ENCODE data around the gene PRKAR1B.

PRKAR1B gene

GRCh38 chr7:727104-727805 lies at the start of gene PRKAR1B:
TSS of gene PRKAR1B (minus strand) at chr7:727281. CDS start at chr7:711505, 15,776 bp downstream.
- DNase-seq = no peak

DNA sequence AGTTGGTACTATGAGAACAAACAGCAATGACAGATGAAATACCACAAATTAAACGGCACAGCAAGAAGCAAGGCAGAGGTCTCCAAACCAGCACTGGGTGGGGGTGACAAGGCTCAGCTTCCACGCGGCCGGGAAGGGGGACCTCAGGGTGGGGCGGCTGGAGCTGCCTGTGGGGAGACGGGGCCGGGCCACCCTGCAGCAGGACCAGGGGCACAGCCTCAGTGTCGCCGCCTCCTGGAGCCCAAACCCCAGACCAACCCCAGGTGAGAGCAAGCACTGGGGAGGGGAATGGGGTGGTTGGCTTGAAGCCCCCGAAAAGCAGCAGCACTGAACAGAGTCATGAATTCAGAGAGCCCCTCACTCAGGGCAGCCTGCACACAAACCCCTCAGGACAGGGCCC lies 49.3 kb upstream of the PRKAR1B start:
- DNase-seq = no peak

GRCh38 chr7:774161-775109 lies 47.4 kb upstream of the PRKAR1B start:
- DNase-seq = no peak

GRCh38 chr7:773622-773915 lies 46.5 kb upstream of the PRKAR1B start:
- no peak for DNase-seq

DNA sequence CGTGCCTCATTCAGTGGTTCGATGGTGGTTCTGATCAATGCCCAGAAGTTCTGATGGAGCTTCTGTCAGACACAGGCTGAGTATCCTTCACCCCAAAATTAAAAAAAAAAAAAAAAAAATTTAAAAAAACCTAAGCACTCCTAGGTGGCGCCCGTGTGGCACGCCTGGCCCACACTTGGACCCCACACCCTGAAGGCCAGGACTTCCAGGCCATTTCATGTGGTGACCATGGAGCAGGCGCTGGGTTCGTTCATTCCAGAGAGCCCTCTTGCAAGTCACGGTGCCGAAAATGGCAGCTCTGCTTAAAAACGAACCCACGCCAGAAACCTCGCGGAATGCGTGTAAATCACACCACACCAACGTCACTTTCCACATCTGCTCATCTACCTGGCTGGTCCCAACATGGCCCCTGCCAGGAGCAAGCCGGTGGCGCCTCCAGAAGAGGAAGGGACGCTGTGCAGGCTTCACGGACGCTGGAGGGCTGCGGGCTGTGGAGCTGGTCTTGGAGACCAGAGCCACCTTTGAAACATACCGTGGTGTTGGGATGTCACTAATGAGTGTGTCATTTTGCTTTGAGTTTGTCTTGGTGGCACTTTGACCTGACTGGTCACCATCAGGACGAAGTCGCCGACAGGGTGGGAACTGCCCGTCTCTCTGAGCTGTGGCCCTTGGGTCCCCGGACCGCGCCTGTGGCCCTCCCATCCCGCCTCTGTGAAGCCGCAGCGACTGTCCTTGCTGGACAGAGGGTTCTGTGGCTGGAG lies 46.0 kb upstream of the PRKAR1B start:
- no peak for DNase-seq

DNA sequence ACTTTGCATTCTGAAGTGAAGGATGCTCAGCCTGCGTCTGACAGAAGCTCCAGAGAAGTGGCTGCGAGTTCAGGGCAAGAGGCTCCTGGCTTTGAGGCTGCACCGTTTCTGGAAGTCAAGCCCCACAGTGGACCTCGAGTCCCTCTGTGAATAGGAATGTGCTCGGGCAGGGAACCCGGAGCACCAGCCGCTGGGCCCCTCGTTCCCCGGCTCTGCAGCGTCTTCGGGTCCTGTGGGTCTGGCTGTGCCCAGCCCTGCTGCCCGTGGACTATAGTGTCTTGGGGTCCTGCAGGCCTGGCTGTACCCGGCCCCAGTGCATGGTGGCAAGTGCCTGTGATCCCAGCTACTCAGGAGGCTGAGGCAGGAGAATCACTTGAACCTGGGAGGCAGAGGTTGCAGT lies 45.3 kb upstream of the PRKAR1B start:
- DNase-seq = no peak

DNA sequence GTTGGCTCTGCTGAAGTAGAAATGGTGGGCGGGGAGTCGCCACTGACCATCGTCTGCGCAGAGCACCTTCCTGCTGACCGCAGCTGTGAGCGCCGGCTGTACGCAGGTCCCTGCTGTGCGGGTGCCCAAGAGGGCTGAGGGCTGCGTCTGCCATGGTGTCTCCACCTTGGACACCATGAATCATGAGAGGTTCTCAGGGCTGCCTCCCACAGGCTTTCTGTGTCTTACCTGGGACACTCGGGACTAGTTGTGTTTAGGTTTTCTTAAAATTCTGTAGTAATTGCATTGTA lies 44.9 kb upstream of the PRKAR1B start:
- no peak for DNase-seq

DNA sequence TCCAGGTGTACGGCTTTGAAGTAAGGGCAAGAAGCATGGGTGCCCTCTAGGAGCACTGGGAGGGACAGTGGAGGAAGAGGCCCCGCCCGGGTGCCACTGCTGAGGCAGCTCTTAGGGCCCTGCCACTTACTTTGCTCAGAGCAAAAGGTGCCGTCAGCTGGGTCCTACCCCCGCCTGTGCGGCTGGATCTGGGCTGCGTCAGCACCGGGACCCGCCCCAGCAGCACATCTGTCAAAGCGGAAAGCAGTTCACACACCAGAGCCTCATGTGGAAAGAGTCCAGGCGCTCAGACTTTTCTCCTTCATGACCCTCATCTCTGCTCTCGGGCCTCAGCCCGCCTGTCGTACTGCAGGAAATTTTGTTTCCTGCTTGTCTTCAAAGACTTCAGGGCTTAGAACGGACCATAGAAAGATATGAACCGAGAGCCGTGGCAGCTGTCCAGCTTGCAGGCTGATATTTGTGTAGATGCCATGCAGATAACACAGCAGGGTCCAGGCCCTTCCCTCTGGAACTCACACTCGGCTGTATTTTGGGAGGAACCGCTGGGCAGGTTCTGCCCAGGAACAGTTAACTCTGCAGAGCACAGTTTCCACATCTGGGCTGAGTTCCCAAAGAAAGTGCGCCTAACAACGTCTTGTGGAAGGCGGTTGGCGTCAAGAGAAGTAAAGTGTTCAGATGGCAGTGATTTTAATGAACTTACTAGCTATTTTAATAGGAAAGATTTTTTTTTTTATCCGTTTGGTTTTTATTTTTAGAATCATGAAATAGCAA lies 44.3 kb upstream of the PRKAR1B start:
- DNase-seq = no peak

GRCh38 chr7:770741-771166 lies 43.7 kb upstream of the PRKAR1B start:
- DNase-seq = no peak

DNA sequence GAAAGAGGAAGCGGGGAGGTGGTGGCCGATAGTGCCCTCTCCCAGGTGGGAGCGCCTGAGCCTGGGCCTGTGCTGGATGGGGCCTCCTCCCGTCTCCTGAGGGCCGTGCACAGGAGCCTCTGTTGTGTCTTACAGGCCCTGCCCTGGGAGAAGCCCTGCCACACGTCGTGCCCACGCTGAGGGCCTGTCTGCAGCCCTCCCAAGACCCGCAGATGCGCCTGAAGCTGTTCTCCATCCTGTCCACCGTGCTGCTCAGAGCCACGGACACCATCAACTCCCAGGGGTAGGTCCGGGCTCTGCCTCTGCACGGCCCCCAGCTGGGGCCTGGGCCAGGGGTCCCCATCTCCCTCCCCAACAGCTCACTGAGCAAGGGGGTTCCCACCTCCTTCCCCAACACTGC lies 43.3 kb upstream of the PRKAR1B start:
- DNase-seq = no peak

DNA sequence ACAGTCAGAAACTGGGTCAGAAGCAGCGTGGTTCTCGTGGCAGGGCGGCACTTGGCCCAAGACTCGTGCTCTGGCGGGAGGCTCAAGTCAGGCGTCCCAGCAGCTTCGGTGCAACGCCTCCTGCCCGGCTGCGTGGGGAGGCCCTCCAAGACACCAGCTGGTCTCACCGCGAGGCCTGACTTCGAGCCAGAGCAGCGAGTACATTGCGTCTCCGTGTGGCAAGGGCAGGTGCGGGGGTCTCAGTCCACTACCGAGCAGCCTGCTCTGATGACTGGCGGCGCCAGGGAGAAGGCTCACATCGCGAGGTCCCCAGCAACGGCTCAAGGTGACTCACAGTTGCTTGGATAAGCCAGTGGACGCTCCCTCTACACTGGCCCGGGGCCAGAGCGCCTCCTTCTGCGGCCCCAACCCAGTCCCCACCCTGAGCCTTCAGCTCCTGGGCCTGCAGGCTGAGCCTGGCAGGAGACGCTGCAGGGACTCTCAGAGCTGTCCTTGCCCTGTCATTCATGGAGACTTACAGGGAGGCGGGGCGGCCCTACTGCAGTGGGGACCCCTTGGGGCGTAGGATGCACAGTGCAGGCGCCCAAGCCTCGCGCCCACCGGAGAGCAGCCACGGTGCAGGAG lies 41.9 kb upstream of the PRKAR1B start:
- DNase-seq = no peak

DNA sequence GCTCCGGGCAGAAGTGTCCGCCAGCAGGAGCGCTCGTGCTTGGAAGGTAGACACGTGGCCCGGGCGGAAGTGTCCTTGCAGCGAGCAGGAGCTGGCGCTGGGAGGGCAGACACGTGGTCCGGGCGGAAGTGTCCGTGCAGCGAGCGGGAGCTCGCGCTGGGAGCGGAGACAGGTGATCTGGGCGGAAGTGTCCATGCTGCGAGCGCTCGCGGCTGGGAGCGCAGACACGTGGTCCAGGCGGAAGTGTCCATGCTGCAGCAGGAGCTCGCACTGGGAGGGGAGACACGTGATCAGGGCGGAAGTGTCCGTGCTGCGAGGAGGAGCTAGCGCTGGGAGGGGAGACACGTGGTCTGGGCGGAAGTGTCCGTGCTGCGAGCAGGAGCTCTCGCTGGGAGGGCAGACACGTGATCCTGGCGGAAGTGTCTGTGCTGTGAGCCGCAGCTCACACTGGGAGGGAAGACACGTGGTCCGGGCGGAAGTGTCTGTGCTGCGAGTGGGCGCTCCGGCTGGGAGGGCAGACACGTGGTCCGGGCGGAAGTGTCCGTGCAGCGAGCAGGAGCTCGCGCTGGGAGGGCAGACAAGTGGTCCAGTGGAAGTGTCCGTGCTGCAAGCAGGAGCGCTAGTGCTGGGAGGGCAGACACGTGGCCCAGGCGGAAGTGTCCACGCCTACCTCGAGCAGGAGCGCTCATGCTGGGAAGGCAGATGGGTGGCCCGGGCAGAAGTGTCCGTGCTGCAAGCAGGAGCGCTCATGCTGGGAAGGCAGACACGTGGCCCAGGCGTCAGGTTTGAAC lies 41.1 kb upstream of the PRKAR1B start:
- DNase-seq = no peak

DNA sequence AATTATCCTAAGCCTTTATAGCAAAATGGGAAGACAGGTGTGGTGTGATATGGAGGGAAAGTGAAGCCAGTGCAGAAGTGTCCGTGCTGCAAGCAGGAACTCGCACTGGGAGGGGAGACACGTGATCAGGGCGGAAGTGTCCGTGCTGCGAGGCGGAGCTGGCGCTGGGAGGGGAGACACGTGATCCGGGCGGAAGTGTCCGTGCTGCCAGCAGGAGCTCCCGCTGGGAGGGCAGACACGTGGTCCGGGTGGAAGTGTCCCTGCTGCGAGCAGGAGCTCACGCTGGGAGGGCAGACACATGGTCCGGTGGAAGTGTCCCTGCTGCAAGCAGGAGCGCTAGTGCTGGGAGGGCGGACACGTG lies 40.5 kb upstream of the PRKAR1B start:
- DNase-seq = no peak

DNA sequence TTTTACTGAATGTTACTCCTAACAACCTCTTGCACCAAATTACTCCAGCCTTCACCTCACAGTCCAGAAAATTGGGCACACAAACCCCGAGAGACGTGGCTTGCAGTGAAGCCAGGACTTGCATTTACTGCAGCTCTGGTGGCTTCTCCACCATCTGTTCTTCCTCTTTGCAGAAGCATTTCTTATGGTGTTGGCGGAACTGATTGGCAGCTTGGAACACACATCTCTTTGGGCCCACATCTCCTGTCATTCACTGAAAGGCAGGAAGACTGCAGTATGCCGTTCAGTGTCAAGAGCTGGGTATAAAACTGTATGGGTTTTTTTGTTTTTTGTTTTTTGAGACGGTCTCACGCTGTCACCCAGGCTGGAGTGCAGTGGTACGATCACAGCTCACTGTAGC lies 38.3 kb upstream of the PRKAR1B start:
- DNase-seq = no peak

DNA sequence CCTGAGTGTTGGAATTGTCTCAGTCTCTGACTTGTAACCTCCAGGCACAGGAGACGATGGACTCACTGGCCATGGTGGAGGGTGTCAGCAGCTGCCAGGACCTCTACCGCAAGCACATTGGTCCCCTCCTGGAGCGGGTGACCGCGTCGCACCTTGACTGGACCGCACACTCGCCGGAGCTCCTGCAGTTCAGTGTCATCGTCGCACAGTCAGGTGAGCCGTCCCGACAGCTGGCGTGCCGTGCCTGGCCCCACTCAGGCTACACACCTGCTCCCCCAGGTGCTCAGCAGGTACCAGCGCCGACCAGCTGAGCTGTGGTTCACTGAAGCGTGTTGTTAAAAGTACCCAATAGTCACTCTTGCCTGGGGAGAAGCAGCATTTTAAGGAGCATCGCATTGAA lies 36.7 kb upstream of the PRKAR1B start:
- no peak for DNase-seq

DNA sequence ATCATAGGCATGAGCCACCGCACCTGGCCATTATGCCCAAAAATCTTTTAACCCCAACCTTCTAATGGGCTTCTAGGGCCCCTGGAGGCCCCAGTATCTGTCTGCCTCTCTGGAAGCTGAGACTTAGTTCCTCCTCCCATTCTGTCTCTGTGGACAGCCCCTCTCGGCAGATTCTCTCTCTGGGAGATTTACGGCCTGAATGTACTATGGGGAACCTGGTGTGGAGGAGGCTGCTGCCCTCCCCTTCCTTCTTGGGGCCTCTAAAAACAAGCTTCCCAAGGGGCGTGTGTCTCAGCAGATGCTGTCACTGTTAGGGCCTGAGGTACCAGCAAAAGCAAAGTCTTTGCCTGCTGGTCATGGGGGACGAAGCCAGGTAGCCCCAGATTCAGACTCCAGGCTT lies 35.8 kb upstream of the PRKAR1B start:
- no peak for DNase-seq

DNA sequence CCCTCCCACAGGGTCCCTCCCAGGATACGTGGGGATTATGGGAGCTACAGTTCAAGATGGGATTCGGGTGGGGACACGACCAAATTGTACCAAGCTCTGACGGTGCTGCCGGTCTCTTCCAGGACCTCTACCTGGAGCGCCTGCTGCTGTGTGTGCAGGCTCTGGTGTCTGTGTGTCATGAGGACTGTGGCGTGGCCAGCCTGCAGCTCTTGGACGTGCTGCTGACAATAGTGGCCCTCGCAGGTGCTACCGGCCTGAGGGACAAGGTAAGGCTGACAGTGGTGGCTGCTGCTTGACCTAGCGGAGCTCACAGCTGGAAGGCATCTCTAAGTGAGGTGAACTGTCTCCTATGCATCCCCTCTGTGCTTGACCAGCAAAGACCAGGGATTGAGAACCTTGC lies 34.5 kb upstream of the PRKAR1B start:
- no peak for DNase-seq

DNA sequence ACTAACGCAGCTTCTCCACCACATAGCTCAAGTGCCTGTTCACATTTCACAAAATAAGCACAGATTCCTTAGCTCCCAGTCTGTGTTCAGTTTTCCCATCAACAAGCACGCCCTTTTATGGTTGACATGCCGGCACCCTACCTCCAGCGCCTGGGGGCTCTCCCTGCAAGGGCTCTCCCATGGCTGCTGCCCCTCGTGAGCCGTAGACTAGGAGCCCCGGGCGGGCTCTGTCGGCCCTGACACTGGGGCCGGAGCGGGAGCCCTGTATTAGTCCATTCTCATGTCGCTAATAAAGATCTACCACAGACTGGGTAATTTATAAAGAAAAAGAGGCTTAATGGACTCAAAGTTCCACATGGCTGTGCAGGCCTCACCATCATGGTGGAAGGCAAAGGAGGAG lies 34.0 kb upstream of the PRKAR1B start:
- no peak for DNase-seq

- DNase-seq = no peak
These were observed 32.9 kb upstream of the PRKAR1B start for GRCh38 chr7:760006-760405.

DNA sequence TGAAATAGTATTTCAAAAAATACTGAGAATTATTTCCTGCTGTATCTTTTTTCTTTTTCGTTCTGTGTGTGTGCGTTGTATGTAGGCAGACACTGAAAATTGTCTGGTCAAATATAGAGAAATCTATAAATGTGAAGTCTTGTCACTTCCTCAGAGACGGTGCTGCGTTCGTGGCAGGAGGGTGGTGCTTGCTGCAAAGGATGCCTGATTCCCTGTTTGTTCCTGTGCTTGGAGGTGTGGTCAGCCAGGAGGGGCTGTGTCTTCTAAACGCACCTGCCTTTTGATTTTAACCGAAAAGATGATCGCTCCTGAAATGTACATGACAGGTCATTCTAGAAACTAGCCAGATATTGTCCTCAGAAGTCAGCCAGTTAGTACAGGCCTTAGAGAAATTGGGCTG lies 32.5 kb upstream of the PRKAR1B start:
- DNase-seq = no peak

DNA sequence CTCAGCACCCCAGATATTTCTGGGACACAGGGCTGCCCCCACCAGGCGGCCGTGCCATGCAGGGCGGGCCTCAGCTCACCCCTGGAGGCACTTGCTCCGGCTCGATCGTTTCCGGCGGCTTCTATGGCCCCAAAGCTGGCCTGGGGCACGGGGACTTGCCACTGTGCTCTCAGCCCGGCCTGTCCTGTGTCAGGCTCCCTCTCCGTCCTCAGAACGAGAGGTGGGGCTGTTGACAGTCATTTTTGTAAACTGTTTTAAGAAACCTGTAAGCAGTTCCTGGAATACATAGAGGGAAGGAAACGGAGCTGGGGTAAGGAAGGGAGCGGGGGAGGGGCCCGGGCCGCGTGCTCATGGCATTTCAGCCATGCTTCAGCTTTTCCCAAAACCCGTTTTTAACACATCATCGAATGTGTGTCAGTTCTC lies 30.7 kb upstream of the PRKAR1B start:
- no peak for DNase-seq

All from Kasumi-1 (cell line).